Measurements from ENCODE around the gene KIFAP3. TPM values are rescaled to one million over a fixed set of nuclear protein-coding genes. Genes with fewer than 3 reads are reported as not detected.

KIFAP3 gene
- total and polyA plus RNA-seq, 2 of the 8 experiments (the other 6 are each of a cell fraction or from before 2014, with no cell fraction given), result 1.3 to 3.2 TPM

DNA sequence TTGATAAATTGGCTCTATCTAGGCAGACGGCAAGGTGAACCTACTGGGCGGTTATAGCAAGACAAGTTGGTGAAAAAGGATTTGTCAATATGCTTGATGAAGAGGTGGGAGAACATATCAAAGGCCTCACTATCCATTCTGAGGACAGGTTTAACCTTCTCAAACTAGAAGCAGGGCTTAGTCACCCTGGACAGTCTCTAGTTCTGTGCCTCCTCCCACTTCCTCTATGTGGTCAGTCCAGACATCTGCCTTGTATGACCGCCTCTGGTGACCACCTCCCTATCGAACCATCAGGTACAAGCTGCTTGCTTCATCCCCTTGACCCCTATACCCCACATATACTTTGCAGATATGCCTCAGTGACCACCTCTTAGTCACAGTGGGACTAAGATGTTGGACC lies 178.5 kb downstream of the KIFAP3 start:
- Histone ChIP-seq H3K9ac (replicated peaks in 1 of 4; ENCODE audit: extremely low read depth in 1 of 4, low read depth in 3 of 4, low read length in 3 of 4) (no peak overlapping the region), H4K20me1 (replicated peaks in 1 of 2; ENCODE audit: control insufficient read depth in 1 of 2, insufficient read depth in 2 of 2, low read length in 2 of 2) (peaks cover 0 to 1% of the 10 kb centered on the region in 2 experiments), H3K23ac (ENCODE audit: insufficient read length) (no peak overlapping the region), H2BK120ac (replicated peaks; ENCODE audit: low read depth, low read length) (no peak overlapping the region), H4K5ac (ENCODE audit: insufficient read length, low read depth, low read length) (no peak overlapping the region), H3K56ac (replicated peaks; ENCODE audit: insufficient read length, low read depth, low read length) (no peak overlapping the region), H3K79me2 (ENCODE audit: control insufficient read depth in 1 of 2, insufficient read depth in 2 of 2, low read length in 2 of 2) (peaks cover 0 to 14% of the 10 kb centered on the region in 2 experiments; a peak in 2 of 4 replicates), H3K36me3 (ENCODE audit: control insufficient read depth in 2 of 4, insufficient read depth in 4 of 4, low read length in 3 of 4) (no peaks in the 10 kb centered on the region), H2BK5ac (ENCODE audit: low read depth, low read length) (no peak overlapping the region), H4K8ac (ENCODE audit: extremely low read depth, insufficient read depth, low read length) (no peak overlapping the region), H2BK15ac (ENCODE audit: low read length) (no peak overlapping the region), H3K27ac (ENCODE audit: low read depth, low read length) (no peak overlapping the region), H3K4me1 (replicated peaks in 1 of 4; ENCODE audit: control insufficient read depth in 3 of 4, insufficient read depth in 4 of 4, low read length in 3 of 4) (peaks cover 0 to 6% (median 4%) of the 10 kb centered on the region in 4 experiments; a peak in 4 of 7 replicates), H3K14ac (ENCODE audit: insufficient read length) (no peak overlapping the region), H2BK20ac (ENCODE audit: low read length) (peak overlapping the region; percentile 27; the same call in 1 of the 2 replicates), H3K23me2 (ENCODE audit: low read depth, low read length) (peaks cover 3% of the 10 kb centered on the region), H3K27me3 (replicated peaks in 1 of 4; ENCODE audit: control insufficient read depth in 3 of 4, extremely low read depth in 1 of 4, insufficient read depth in 3 of 4, low read length in 3 of 4) (no peaks in the 10 kb centered on the region), H3K4me2 (ENCODE audit: insufficient read depth in 1 of 2, low read depth in 2 of 2, low read length in 2 of 2) (peak overlapping the region in 1 of 2 experiments; percentile 4; a peak in 1 of 4 replicates), H2AK5ac (ENCODE audit: low read depth, low read length) (no peak overlapping the region), H3K4me3 (ENCODE audit: extremely low read depth in 1 of 4, insufficient read depth in 2 of 4, low read depth in 3 of 4, low read length in 4 of 4) (no peak overlapping the region; a peak in 1 of 8 replicates), H3K9me3 (ENCODE audit: insufficient read depth in 2 of 2, low read depth in 1 of 2, low read length in 1 of 2) (no peaks in the 10 kb centered on the region), H4K91ac (replicated peaks; ENCODE audit: insufficient read length, low read length) (no peak overlapping the region), H3K79me1 (ENCODE audit: low read depth, low read length) (no peaks in the 10 kb centered on the region), H3K4ac (replicated peaks; ENCODE audit: insufficient read length, low read depth, low read length) (no peak overlapping the region), H2AFZ (ENCODE audit: low read length) (0 out of 2 replicates have a peak overlapping the region, but pooled peaks have one; percentile 4), H2BK12ac (ENCODE audit: low read depth, low read length) (peak overlapping the region; percentile 64; the same call in 1 of the 2 replicates), H3K18ac (ENCODE audit: extremely low read depth, low read length) (no peak overlapping the region)
- DNase-seq (ENCODE audit: low read depth in 1 of 2, low spot score in 2 of 2) (no peak), FAIRE-seq (no peak)
- ChIA-PET POLR2A (ENCODE audit: partially characterized antibody) (no interaction called here), CTCF (ENCODE audit: partially characterized antibody) (no interaction called here)
- WGBS, 2 experiments (ENCODE audit: extremely low coverage in 1 of 2, insufficient coverage in 1 of 2, insufficient read length in 1 of 2, insufficient replicate concordance in 2 of 2, low coverage in 1 of 2, low lambda C conversion rate in 2 of 2, missing lambda C conversion rate in 1 of 2), result 88% methylated on average over 4 of the region's 4 CpGs; no CpG with 5 or more reads in 1 of the 2 experiments
- no peak for TF ChIP-seq EP300 (IDR thresholded peaks at IDR 0.05; ENCODE audit: borderline replicate concordance in 1 of 2, low read depth in 2 of 2, low read length in 2 of 2)
- no peak for TF ChIP-seq BCL11A (IDR thresholded peaks at IDR 0.05; ENCODE audit: low read depth in 2 of 2, low read length in 2 of 2)
- no peak for TF ChIP-seq TEAD4 (IDR thresholded peaks at IDR 0.05; ENCODE audit: low read depth, low read length)
- no peak for TF ChIP-seq NANOG (IDR thresholded peaks at IDR 0.05; ENCODE audit: insufficient read depth, low read depth, low read length, poor library complexity, severe bottlenecking)
- TF ChIP-seq RXRA (IDR thresholded peaks at IDR 0.05; ENCODE audit: insufficient read depth, low read depth, low read length), result no peak

Data from H1 (cell line).